Renal cortex interstitium (tissue), 11 donors: Measurements from ENCODE around the gene MACROH2A1. TPM values are rescaled to one million over a fixed set of nuclear protein-coding genes. Genes with fewer than 3 reads are reported as not detected.

Source experiments
- DNase-seq, 11 donors: peaks; one replicate each; pipeline ENCODE4 v3.0.0-alpha.2; 2013; ENCODE audit warnings: low read depth in 9 of 11, low spot score in 4 of 11; ENCODE audit errors: extremely low read depth in 1 of 11
- polyA plus RNA-seq, 3 donors: library from polyadenylated mRNA; unstranded; fragments of 120-200 nt; gene quantifications; one replicate each; pipeline ENCODE4 v1.2.1, GENCODE V29; 2013; ENCODE audit not compliant: insufficient read length in 3 of 3

MACROH2A1 gene
- polyA plus RNA-seq, 3 donors: 217 to 227 (median 226) TPM

GRCh38 chr5:135387629-135387960 lies 11.4 kb downstream of the MACROH2A1 start:
- no peak for DNase-seq

DNA sequence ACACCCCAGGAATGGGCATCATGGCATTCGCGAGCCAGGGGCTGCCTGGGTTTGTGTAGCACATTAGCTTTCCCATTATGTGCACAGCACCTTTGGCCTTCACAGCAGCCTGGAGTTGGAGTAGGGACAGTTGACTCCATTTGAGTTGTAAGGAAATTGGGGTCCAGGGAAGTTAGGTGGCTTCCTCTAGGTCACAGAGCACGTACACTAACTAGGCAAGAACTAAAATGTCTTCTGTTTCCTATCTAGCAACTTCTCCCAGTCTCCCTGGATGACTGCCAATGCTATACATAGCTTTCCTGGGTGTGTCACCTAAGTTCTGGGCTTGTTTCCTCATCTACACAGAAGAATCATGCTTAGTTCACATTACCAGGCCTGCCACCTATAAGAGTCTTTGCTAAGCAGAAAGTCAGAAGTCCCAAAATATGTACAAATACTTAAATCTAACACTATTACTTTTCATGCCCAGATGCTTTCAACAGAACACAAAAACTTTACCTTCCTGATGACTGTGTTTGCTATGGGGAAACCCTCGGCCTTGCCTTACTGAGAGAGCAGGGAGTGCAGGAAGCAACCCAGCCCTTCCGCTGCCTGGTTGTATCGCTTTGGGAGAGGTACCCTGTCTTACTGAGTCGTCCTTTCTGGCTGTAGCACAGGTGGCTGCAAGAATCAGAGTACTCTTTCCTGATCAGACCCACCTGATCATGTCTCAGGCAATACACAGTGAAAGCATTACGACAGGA lies 12.0 kb downstream of the MACROH2A1 start:
- no peak for DNase-seq

DNA sequence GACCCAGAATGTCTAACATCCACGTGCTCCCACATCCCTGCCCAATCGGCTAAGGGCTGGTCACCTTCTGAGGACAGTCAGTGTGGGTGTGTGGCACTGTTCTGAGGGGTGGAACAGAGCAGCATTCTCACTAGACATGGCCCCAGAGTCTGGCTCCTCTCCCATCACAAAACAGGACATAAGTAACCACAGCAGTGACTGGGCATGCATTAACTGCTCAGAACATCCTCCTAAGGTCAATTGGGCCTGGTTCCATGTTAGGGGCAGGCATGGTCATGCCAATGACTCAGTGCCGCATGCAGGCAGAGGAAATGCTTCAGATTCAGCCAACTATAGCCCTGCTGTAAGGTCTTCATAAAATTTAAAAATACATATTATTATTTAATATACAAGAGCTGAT lies 12.9 kb downstream of the MACROH2A1 start:
- no peak for DNase-seq

DNA sequence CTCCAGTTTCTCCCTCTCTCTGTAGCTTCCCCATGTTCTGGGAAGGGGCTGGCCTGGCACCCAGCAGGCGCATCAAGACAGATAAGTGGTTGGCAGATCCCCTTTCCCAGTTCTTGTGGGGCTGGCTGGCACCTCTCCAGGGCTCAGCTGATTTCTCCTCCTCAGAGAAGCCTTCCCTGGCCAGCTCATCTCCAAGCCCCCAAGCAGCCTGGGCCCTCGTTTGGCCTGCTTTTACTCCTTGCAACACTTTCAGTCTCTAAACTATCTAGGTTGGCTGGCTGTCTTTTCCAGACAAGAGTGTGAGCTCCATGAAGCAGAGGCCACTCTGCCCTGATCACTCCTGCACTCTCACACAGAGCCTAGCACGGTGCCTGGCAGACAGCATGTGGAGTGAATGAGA lies 13.5 kb downstream of the MACROH2A1 start:
- DNase-seq: no peak

GRCh38 chr5:135384898-135385297 lies 14.1 kb downstream of the MACROH2A1 start:
- DNase-seq: no peak

GRCh38 chr5:135383803-135384495 lies 15.1 kb downstream of the MACROH2A1 start:
- no peak for DNase-seq

GRCh38 chr5:135382981-135383380 lies 16.1 kb downstream of the MACROH2A1 start:
- DNase-seq: no peak

- no peak for DNase-seq
These were observed 16.8 kb downstream of the MACROH2A1 start for GRCh38 chr5:135382106-135382790.

- no peak for DNase-seq
These were observed 19.9 kb downstream of the MACROH2A1 start for GRCh38 chr5:135379046-135379654.

- DNase-seq: no peak
These were observed 21.0 kb downstream of the MACROH2A1 start for GRCh38 chr5:135377751-135378680.

DNA sequence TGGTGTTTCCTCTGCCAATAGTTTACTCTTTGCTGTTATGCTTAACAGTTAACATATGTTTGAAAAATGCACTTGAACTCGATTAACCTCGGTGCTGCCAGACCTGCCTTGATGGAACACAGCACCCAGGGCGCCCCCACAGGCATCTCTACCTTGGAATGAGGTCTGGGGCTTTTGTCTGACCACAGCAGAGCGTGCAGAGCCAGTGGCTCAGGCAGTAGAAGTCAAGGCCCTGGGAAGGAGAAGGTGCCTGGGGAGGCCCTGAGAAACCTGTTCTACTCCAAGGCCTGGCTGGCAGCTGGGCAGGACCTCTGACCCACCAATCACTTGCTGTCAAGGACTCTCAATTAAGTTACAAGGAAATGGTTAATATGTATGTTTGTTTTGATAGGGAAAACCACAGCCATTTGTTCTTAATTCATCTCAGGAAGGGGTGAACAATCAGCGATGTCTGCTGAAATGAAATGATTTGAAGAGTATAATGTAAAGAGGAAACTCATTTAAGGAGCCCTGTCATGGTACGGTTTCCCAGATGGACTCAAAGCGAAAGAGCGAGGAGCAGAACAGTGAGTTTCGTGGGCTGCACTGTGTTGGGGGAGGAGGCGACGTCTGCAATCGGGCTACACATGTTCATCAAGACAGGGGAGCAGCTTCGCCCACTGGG lies 21.9 kb downstream of the MACROH2A1 start:
- DNase-seq: no peak

- DNase-seq: no peak
These were observed 23.8 kb downstream of the MACROH2A1 start for GRCh38 chr5:135375040-135375793.

GRCh38 chr5:135373736-135374515 lies 25.1 kb downstream of the MACROH2A1 start:
- DNase-seq: no peak

GRCh38 chr5:135372654-135373381 lies 26.2 kb downstream of the MACROH2A1 start:
- no peak for DNase-seq

DNA sequence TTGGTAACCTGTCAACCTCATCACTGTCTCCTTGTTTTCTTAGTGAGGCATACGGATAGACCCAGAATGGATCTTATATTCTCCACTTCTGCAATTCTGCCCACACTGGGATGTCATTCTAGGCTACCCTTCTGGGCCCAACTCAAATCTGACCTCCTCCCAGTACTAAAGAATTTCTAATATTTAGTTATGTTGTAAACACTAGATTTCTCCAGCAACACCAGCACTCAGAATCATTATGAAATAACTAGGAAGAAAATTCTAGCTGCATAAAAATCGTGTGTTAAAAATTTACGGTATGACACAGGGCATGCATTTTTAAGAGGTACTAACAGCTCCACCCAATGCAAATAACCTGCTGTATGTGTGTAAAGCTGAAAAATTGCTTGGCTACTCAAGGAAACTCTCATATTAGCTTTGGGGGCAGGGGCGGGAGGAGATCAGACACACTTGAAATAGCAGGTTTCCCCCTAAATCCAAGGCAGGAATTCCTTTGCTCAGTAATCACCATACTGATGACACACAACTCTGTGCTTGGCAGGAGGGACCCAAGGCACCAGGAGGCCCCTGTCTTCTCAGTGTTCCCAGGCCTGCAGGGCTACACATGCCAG lies 27.3 kb downstream of the MACROH2A1 start:
- DNase-seq: no peak

DNA sequence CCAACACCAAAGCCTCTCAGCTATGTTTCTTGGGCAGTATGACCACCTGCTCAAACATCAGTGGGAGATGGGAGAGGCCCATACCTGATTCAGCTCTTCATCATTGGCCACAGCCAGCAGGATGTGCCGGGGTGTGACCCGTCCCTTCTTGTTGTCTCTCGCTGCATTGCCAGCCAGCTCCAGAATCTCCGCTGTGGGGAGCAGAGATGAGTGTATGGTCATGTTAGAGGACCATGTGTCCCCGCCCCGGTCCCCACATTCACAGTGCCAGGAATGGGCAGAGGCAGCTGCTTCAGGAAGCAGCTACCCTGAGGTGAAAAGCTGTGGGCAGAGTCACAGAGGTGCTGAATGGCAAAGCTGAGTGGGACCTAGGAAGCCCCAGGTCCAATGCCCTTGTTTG lies 29.1 kb downstream of the MACROH2A1 start:
- DNase-seq: no peak
